ENCODE measurements around the gene TIMM23.
"Not testable (repeated sequence)": the region's sequence is repeated elsewhere in the genome, so short reads cannot be mapped to it uniquely, and the experiment has no call there.

The TIMM23 gene, protein sequence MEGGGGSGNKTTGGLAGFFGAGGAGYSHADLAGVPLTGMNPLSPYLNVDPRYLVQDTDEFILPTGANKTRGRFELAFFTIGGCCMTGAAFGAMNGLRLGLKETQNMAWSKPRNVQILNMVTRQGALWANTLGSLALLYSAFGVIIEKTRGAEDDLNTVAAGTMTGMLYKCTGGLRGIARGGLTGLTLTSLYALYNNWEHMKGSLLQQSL

DNA sequence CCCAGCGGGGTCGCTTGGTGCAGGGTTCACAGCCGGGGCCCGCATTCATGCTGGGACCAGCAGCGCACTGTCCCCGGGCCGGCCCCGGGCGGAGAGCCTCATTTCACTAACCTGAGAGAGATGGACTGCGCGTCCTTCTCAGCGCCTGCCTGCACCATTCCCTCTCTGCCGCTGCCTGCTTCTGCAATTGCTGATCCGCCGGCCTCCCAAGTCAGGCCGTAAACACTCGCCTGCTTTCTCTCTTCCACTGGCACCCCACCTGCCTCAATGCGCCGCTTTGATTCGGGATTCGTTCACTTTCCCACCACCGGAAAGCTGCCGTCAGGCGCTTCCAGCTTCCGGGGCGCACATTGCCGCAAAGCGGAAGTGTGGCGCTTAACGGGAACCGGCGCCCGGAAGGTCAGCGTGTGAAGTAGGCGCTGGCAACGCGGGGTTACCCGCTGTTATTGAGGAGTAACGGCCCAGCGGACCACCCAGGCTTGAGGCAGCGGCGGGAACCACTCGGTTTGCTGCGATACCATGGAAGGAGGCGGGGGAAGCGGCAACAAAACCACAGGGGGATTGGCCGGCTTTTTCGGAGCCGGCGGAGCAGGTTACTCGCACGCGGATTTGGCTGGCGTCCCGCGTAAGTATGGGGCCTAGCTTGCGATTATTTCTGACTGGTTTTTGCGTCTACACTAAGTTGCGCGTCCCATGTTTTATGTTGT lies at the start of gene TIMM23:
Gene TIMM23 (plus strand): TSS at position 384 of the 707 bp plus-strand sequence. CDS start 136 bp downstream, at position 520.
- peak; percentile 78 for DNase-seq (ENCODE audit: low spot score)

DNA sequence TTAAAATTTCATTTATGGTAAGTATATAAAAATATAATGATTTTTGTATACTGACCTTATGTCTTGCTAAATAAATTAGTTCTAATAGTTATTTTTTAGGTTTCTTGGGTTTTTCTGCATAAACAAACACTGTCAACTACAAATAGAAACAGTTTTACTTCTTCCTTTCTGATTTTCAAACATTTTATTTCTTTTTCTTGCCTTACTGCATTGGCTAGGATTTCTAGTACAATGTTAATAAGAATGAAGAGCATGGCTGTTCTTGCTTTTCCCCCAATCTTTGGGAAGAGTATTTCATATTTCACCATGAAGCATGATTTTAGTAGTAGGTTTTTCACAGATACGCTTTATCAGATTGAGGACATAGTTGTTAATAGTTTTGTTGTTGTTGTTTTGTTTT lies 45.5 kb upstream of the TIMM23 start:
- DNase-seq (ENCODE audit: low spot score) = not testable (repeated sequence)

DNA sequence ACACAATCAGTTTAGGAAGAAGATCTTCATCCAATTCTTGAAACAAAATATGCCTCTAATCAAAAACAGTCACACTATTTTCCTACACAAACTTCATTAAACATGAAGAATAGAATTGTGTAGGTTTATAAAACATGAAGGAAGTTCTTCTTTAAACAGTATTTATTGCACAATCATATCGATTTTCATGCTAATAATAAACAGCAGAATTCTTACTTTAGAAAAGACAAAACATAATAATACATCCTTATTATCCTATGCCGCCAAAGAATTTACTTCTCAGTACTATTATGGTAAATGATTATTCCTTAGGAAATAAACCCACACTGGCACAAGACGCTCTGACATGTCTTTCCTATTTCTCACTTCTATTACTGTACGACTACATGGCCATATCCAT lies 41.0 kb upstream of the TIMM23 start:
- DNase-seq (ENCODE audit: low spot score) = not testable (repeated sequence)

DNA sequence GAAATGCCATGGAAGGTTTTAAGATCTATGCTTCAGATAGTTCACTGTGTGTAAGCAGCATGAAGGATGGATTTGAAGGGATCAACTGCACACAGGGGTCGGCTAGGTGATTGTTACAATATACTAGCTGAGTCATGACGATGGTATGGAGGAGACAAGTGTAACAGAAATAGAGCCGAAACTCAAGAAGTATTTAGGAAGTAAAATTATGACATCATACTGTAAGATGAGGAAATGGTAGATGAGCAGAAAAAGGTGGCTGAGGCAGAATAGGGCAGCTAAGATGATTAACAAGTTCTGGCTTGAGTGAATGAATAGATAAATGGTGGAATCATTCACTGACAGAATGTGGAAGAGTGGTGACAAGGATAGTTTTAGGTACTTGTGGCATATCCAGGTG lies 37.5 kb upstream of the TIMM23 start:
- DNase-seq (ENCODE audit: low spot score) = not testable (repeated sequence)

DNA sequence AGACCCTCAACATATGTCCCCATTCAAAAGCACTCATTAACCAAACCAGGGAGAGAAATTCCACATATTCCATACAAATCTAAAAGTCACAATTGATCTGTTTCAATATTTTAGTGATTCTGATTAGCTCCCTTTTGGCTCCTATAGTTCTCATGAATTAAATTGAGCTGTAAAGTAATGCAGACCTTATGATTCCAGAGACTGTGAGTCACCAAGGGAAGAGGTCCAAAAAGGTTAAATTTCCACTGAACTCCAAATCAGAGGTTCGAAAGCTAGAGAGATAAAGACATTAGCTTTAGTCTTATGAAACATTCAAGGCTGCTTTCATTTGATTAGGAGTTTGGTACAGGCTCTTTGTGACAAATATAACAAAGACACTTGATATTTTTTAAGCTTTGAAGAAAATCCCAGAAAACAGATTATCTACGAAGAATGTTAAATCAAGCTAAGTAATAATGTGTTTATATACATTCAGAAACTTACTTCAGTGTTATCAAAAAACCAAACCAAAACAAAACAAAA lies 33.1 kb upstream of the TIMM23 start:
- DNase-seq (ENCODE audit: low spot score) = not testable (repeated sequence)

DNA sequence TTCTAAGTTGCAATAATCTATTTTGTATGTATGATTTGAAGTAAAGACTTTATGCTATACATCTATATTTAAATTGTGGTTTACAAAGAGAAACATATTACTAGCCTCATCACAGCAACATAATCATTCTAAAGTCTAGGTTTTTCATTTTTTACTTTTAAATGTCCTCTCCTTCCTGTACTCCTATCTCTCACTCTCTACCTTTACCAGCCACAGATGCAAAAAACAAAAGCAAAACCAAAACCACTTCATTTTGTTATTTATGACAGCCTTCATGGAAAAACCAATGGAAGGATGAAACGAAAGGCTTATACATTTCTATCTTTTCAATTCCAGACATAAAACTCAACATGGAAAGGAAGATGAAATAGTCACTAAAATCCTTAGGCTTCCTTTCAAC lies 31.1 kb upstream of the TIMM23 start:
- DNase-seq (ENCODE audit: low spot score) = not testable (repeated sequence)

DNA sequence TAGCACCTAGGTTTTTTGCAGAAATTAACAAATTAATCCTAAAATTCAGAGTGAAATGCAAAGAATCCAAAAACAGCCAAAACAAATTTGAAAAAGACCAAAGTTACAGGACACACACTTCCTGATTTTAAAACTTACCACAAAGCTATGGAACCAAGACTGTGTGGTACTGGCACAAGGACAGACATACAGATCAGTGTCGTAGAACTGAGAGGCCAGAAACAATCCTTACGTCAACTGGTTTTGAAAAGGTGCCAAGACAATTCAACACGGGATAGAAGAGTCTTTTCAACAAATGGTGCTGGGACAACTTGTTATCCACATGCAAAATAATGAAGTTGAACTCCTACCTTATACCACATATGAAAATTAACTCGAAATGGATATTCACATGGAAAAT lies 26.8 kb upstream of the TIMM23 start:
- DNase-seq (ENCODE audit: low spot score) = not testable (repeated sequence)

DNA sequence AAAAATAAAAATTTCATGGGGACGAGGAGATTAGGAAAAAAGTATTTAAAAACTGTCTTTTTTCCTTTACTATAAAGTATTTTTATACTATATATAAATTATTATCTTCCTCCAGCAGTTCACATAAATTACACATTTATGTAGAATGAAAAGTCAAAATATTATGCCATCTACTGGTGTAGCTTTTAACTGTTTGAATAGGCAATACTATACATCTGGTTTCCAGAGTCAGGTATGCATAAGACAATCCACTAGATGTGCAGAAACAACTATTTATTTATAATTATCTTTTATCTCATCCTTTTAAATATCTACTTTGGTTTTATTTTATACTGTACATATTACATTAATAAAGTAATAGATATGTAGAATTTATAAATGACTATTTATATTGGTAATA lies 24.9 kb upstream of the TIMM23 start:
- DNase-seq (ENCODE audit: low spot score) = not testable (repeated sequence)

DNA sequence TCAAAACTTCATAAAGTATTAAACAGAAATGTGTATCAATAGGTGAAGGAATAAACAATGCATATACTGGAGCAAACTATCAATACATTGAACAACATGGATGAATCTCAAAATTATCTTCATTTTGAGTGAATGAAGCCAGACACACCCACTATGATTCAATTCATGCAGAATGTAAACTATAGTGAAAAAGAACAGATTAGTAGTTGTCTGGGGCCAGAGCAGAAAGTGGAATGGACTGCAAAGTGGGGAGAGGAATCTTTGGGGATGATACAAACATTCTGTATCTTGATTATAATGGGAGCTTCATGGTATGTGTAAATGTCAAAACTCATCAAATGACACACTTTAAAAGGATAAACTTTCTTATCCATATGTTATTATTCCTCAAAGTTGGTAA lies 23.5 kb upstream of the TIMM23 start:
- DNase-seq (ENCODE audit: low spot score) = not testable (repeated sequence)

DNA sequence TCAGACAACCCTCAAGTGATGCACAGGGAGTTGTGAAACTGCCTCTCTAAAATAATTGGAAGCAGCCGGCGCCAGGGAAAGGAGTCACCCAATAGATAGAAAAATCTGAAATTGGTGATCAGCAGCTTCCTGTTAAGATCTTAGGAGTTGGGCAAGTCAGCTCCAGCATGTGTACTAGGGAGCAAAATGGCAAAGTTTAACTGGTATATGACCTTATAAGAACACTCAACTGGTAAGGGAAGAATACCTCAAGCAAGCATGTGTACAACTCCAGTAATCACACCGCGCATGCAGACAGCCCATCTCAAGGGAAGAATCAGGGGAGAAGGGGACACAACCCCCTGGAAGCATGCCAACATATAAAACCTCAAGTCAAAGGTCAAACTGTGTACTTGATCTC lies 17.9 kb upstream of the TIMM23 start:
- DNase-seq (ENCODE audit: low spot score) = not testable (repeated sequence)

DNA sequence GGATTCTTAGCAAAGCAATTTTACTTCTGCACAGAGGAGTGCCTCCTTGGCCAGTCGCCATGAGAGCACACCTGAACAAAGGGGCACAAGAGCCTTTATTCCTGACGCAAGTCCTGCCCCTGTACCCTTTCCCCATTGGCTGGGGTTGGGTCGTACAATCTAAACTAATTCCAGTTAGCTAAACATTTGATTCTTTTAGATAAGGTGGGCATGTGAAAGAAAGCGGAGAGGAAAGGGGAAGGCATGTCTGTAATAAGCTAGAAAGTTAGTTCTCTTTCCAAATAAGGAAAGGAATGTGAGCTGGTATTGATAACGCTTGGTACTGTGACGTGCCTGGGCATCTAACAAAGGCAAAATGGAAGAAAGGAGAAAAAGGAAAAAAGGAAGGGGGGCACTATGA lies 15.7 kb upstream of the TIMM23 start:
- not testable (repeated sequence) for DNase-seq (ENCODE audit: low spot score)

DNA sequence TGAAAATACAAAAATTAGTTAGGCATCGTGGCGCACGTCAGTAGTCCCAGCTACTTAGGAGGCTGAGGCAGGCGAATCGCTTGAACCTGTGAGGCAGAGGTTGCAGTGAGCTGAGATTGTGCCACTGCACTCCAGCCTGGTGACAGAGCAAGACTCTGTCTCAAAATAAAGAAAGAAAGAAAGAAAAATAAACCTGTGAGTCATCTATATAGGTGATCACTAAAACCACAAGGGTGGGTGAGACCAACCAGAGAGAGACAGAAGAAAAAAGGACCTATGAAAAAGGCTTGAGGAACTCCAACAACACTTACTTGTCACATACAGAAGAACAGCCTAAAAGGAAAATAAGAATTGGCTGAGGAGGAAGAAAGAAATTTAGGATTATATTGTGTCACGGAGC lies 14.4 kb upstream of the TIMM23 start:
- not testable (repeated sequence) for DNase-seq (ENCODE audit: low spot score)

DNA sequence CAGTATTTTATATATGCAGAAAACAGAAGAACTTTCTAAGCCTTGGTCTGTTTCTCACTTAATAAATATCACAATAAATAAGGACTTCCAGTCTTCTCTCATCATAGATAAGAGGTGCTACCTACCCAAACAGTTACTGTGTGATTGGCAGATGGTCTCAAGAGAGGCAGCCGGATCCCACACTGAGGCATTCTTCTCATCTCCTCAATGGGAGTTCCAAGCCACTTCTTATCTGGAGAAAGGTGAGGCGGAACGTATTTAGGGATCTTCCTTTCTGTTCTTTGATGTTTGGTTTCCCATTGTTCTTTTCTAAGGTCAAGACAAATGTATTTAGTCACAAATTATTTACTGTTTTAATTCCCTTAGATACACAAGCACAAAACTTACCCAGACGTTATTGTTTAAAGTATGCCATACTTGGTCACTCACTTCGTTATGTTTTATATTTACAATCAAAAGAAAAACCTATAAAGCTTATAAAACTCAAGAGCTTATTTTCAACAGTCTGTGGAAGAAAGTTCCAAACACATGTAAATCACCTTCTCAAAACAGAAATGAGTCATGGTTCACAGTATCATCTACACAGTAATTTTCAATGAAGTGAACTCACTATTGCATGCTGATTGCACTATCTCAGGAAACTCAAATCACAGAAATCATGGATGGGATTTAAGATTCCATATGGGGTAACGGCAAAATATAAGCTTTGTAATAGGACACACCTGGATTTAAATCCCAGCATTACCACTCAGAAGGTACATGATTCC lies 9.4 kb upstream of the TIMM23 start:
- DNase-seq (ENCODE audit: low spot score) = not testable (repeated sequence)

DNA sequence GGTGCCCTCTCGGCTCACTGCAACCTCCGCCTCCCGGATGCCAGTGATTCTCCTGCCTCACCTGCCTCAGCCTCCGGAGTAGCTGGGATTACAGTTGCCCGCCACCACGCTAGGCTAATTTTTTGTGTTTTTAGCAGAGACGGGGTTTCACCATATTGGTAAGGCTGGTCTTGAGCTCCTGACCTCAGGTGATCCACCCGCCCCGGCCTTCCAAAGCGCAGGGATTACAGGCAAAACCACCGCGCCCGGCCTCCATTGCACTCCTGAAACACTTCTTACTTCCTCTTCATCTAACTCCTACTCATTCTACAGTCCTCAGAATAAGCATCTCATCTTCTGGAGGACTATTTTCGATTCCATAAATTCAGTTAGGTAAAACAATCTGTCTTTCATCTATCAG lies 1.3 kb upstream of the TIMM23 start:
- DNase-seq (ENCODE audit: low spot score) = not testable (repeated sequence)

DNA sequence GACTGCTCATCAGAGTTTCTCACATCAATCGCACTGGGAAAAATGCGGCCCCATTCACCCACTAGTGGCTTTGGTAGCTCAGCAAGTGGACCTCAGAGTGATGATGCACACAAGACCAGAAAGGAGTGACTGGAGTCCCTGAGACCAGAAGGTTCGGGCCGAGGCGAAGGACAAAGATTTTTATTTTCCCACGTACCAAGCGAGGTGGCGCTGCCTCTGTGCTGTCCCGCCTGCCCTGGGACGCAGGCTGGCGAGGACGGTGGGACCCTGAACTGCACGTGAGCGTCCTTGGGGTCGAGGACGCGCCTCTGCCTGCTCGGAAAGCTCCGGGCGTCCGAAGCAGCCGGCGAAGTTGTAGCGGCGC lies 565 bp upstream of the TIMM23 start:
- not testable (repeated sequence) for DNase-seq (ENCODE audit: low spot score)

DNA sequence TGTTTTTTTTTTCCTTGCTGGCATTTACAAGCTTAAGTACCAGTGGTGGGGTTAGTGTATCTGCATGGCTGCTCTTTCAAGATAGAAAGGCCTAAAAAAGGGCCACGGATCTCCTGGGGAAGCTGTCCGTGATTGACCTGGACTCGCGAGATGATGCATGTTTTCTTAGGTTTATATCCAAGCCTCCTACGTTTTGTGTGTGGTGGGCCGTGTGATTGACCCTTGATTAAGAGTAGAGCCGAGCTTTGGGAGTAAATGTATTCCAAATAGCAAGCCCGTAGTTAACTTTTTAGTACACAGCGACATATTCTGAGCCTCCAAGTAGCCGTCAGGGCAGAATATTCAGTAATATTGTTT lies 502 bp downstream of the TIMM23 start:
- not testable (repeated sequence) for DNase-seq (ENCODE audit: low spot score)

DNA sequence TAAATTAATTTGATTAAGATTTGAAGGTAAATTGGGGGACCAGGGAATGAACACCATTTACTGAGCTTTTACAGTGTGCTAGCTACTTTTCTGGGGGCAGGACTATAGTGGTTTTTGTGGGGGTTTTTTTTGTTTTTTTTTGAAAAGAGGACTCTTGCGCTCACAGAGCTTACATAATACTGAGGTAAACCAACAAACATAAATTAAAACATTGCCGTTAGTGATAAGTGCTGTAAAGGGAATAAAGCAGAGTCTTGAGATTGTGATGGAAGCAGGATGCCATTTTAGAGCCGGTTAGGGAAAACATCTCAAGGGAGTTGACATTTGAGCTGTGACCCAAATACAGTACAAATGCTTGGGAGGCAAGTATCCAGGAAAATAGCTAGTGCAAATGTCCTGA lies 1.8 kb downstream of the TIMM23 start:
- DNase-seq (ENCODE audit: low spot score) = not testable (repeated sequence)

DNA sequence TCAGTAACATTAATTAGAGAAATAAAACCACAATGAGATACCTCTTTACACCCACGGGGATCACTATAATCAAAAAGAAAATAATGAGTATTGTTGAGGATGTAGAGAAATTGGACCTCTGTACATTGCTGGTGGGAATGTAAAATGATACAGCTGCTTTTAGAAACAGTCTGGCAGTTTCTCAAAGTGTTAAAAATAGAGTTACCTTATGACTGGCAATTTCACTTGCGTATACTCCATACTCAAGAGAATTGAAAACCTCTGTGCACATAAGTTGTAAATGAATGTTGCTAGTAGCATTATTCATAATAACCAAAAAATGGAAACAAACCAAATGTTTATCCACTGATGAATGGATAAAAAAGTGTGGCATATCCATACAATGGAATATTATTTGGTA lies 6.3 kb downstream of the TIMM23 start:
- not testable (repeated sequence) for DNase-seq (ENCODE audit: low spot score)

DNA sequence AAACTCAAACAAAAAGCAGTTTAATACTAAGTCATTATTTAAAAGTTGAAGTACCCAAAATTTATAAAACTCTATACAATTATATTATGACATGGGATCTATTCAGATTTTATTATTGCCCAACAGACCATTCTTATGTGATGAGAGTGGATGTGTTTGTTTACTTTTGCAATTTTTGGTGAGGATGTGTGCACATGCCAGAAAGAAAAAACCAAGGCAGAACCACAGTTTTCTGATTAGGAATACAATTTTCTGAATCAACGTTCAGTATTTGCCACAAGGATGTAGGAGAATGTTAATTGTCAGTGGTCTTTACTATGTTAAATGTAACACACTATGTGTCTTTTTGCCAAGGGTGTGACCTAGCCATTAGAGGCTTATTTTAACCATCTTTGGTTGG lies 9.1 kb downstream of the TIMM23 start:
- not testable (repeated sequence) for DNase-seq (ENCODE audit: low spot score)

DNA sequence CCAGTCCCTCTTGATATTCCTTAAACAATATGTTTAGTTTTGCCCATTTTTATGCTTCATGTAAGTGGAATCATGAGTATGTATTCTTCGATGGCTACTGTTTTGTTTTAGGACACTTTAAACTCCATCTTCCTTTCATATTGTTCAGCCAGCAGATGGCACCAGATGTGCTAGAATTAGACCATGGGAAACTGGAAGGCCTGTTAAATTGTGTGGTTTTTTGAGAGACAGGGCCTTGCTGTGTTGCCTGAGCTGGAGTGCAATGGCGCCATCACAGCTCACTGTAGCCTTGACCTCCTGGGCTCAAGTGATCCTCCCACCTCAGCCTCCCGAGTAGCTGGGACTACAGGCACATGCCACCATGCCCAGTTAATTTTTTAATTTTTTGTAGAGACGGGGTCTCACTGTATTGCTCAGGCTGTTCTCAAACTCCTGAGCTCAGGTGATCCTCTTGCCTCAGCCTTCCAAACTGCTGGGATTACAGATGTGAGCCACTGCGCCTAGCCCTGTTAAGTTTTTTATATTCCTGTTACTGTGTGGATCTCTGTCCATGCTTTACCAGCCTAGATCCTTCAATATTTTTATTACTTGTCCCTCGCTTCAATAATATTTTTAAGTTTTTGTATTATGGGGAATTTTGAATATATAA lies 11.4 kb downstream of the TIMM23 start:
- peak; percentile 68 for DNase-seq (ENCODE audit: low spot score)

DNA sequence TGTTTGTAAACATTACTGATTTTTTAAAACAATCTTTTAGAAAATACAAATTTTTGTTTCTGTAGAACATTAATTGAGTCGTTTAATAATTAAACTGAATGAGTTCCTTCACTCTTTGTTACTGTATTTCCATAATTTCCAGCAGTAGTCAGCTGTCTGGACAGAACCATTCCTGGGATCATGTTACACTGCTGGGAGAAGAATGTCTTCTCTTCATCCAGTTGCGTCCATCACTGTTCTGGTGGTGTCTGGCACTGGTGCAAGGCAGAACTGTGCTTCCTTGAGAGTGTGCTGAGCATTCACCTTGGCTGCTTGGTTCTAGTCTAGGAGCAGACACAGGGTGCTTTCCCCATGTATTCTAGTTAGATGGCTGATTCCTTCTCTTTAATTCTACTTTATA lies 12.2 kb downstream of the TIMM23 start:
- not testable (repeated sequence) for DNase-seq (ENCODE audit: low spot score)

DNA sequence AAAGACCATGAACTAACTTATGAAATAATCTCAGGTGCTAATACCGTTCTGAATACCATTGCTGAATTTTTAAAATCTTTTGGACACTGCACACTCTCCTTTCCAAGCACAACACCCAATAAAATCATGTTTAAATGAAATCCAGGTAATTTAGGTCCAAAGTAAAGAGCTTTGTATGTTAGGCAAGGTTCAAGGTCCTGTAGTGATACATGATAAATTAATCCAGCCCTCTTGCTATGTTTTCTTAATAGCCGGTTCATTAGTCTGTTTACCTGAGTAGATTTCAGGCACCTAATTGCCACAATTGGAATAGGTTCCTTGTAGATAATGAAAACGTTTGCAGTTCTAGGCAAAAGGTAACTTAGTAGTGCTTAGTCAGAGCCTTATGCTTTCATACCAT lies 13.3 kb downstream of the TIMM23 start:
- DNase-seq (ENCODE audit: low spot score) = not testable (repeated sequence)

All from Ammon's horn (tissue), 1 donor.